HepG2 (cell line): ENCODE results near the gene ERBB4. TPM values are rescaled to one million over a fixed set of nuclear protein-coding genes. Genes with fewer than 3 reads are reported as not detected.

Experiments used
- ATAC-seq: fragments of 200-7000 bp; cut with Tn5 transposase; 3 replicates; pipeline ENCODE4 v1.9.1; 2020; ENCODE audit warnings: mild to moderate bottlenecking, moderate library complexity
- BruUV-seq: library from RNA; stranded (reverse); fragments of 400-500 nt; replicated peaks from 2 replicates; lab custom pipeline; 2021; lab: Mats Ljungman, UMichigan
- CTCF ChIA-PET: fragments of 300-600 bp; formaldehyde crosslinking; extraction: SDS; loops from one replicate; lab custom pipeline; 2021; ENCODE audit warnings: low total read pairs, inconsistent platforms, low intra/inter-chr PET ratio; lab: Yijun Ruan, JAX
- POLR2A ChIA-PET: fragments of 350-600 bp; sonication (Branson Sonifier 250); formaldehyde crosslinking; loops from one replicate; lab custom pipeline; 2020; ENCODE audit warnings: antibody characterized with exemption, inconsistent platforms; lab: Yijun Ruan, JAX
- DNase-seq: peaks from one replicate; pipeline ENCODE4 v3.0.0-alpha.2; 2015; ENCODE audit warnings: low spot score
- FAIRE-seq: peaks from 3 replicates; lab custom pipeline; 2011; peaks lifted over from hg19 to GRCh38; lab: Jason Lieb, UNC
- H2AFZ ChIP-seq: one replicate; pipeline ENCODE4 v1.6.1; 2011; ENCODE audit warnings: low read length, inconsistent platforms
- H3K27ac ChIP-seq: fragments of 300-600 bp; 3 replicates; pipeline ENCODE4 v1.8.0; 2011; ENCODE audit warnings: mixed run types, mild to moderate bottlenecking, mixed read lengths, low read length, inconsistent platforms; ENCODE audit not compliant: insufficient read depth; ENCODE audit errors: extremely low read length
- H3K27me3 ChIP-seq, 2 experiments: fragments of 200-600 bp in 1 of 2; 2 replicates in 1 of 2; 3 replicates in 1 of 2; pipeline versions ENCODE4 v1.6.0 to v1.8.0; 2011; ENCODE audit warnings: low read length in 2 of 2, mild to moderate bottlenecking in 2 of 2, moderate library complexity in 2 of 2, inconsistent platforms in 1 of 2; ENCODE audit not compliant: insufficient read depth in 2 of 2, control insufficient read depth in 1 of 2
- H3K36me3 ChIP-seq, 2 experiments: fragments of 200-600 bp in 1 of 2; replicated peaks in 1 of 2; 2 replicates in 1 of 2; 3 replicates in 1 of 2; pipeline versions ENCODE4 v1.5.1 to v1.8.0; 2011; ENCODE audit warnings: low read length in 2 of 2, inconsistent platforms in 1 of 2; ENCODE audit not compliant: insufficient read depth in 2 of 2, control insufficient read depth in 1 of 2
- H3K4me1 ChIP-seq: 2 replicates; pipeline ENCODE4 v1.5.1; 2012; ENCODE audit warnings: low read length, inconsistent platforms; ENCODE audit not compliant: insufficient read depth
- H3K4me2 ChIP-seq: 2 replicates; pipeline ENCODE4 v1.6.0; 2011; ENCODE audit warnings: low read depth, low read length, inconsistent platforms
- H3K4me3 ChIP-seq, 3 experiments: fragments of 200-600 bp in 1 of 3; sonication (generic), shearing (Covaris generic) in 1 of 3; replicated peaks in 1 of 3; 2 replicates each; pipeline ENCODE4 v1.5.1; 2011 to 2016; ENCODE audit warnings: low read length in 3 of 3, inconsistent platforms in 2 of 3, low read depth in 2 of 3, mild to moderate bottlenecking in 2 of 3, control low read depth in 1 of 3, mixed read lengths in 1 of 3; ENCODE audit not compliant: insufficient read depth in 1 of 3
- H3K79me2 ChIP-seq: one replicate; pipeline ENCODE4 v1.6.1; 2011; ENCODE audit warnings: low read length, inconsistent platforms; ENCODE audit not compliant: insufficient read depth
- H3K9ac ChIP-seq: 2 replicates; pipeline ENCODE4 v1.6.0; 2011; ENCODE audit warnings: mild to moderate bottlenecking, low read depth, low read length, inconsistent platforms; ENCODE audit not compliant: insufficient read depth
- H3K9me3 ChIP-seq: 2 replicates; pipeline ENCODE4 v1.5.1; 2012; ENCODE audit warnings: mild to moderate bottlenecking, low read length
- H4K20me1 ChIP-seq: 2 replicates; pipeline ENCODE4 v1.6.0; 2011; ENCODE audit warnings: inconsistent platforms, mild to moderate bottlenecking, low read length, moderate library complexity; ENCODE audit not compliant: insufficient read depth
- CHD2 ChIP-seq: IDR thresholded peaks from 2 replicates; pipeline ENCODE4 v1.6.1; 2011; ENCODE audit warnings: low read depth, low read length, improper control_type of control experiment
- CREB1 ChIP-seq, 2 experiments: fragments of 450-650 bp in 1 of 2; IDR thresholded peaks; 2 replicates each; pipeline ENCODE4 v1.6.1; 2016 to 2017; ENCODE audit warnings: control low read depth in 1 of 2, mild to moderate bottlenecking in 1 of 2, missing compliant biosample characterization in 1 of 2, missing genetic modification characterization in 1 of 2
- DZIP1 ChIP-seq: sonication (generic); formaldehyde crosslinking; IDR thresholded peaks from 2 replicates; pipeline ENCODE4 v1.5.0; 2020; ENCODE audit warnings: mild to moderate bottlenecking, missing genetic modification reagents
- ETV6 ChIP-seq: sonication (generic); formaldehyde crosslinking; conservative IDR thresholded peaks from 2 replicates; pipeline ENCODE4 v1.4.0; 2020; ENCODE audit warnings: missing genetic modification reagents
- FOXP4 ChIP-seq: sonication (generic); formaldehyde crosslinking; IDR thresholded peaks from 2 replicates; pipeline ENCODE4 v1.4.0; 2020; ENCODE audit warnings: missing genetic modification reagents
- KAT8 ChIP-seq: IDR thresholded peaks from 2 replicates; pipeline ENCODE4 v1.6.1; 2016; ENCODE audit warnings: missing genetic modification reagents, missing compliant biosample characterization
- NR0B2 ChIP-seq: sonication (generic); formaldehyde crosslinking; IDR thresholded peaks from 2 replicates; pipeline ENCODE4 v1.4.0; 2020; ENCODE audit warnings: mild to moderate bottlenecking, missing genetic modification reagents
- SAFB2 ChIP-seq: sonication (generic); formaldehyde crosslinking; IDR thresholded peaks from 2 replicates; pipeline ENCODE4 v1.5.1; 2020; ENCODE audit warnings: missing genetic modification reagents, low read depth, mild to moderate bottlenecking, borderline replicate concordance
- THRA ChIP-seq: sonication (generic); formaldehyde crosslinking; IDR thresholded peaks from 2 replicates; pipeline ENCODE4 v1.4.0; 2020; ENCODE audit warnings: missing genetic modification reagents, borderline replicate concordance
- ZNF33B ChIP-seq: sonication (generic); formaldehyde crosslinking; IDR thresholded peaks from 2 replicates; pipeline ENCODE4 v1.5.1; 2020; ENCODE audit warnings: mild to moderate bottlenecking, missing genetic modification reagents
- ZNF605 ChIP-seq: sonication (generic); formaldehyde crosslinking; IDR thresholded peaks from 2 replicates; pipeline ENCODE4 v1.8.0; 2022; ENCODE audit warnings: mild to moderate bottlenecking, missing genetic modification reagents
- ZNF713 ChIP-seq: sonication (generic); formaldehyde crosslinking; IDR thresholded peaks from 2 replicates; pipeline ENCODE4 v1.4.0; 2020; ENCODE audit warnings: mild to moderate bottlenecking, missing genetic modification reagents
- ZNF749 ChIP-seq: sonication (generic); formaldehyde crosslinking; IDR thresholded peaks from 2 replicates; pipeline ENCODE4 v1.8.0; 2022; ENCODE audit warnings: mild to moderate bottlenecking, missing genetic modification reagents, moderate library complexity, borderline replicate concordance
- ZNF784 ChIP-seq: sonication (generic); formaldehyde crosslinking; IDR thresholded peaks from 2 replicates; pipeline ENCODE4 v1.5.1; 2020; ENCODE audit warnings: missing genetic modification reagents, mild to moderate bottlenecking, borderline replicate concordance
- WGBS: methylation state at CpG from one replicate; pipeline ENCODE4 v1.1.6; 2017; ENCODE audit warnings: low lambda C conversion rate; 5-methylcytosine and 5-hydroxymethylcytosine counted together
- in situ Hi-C: cut with HindIII; loops from 2 replicates; pipeline ENCODE4 v1.10.0; 2017; ENCODE audit warnings: low pct_unique_long_range_greater_than_20kb; ENCODE audit not compliant: extremely low pct_ligation_motif_present
- intact Hi-C: fragments of 100-400 bp; cut with micrococcal nuclease; formaldehyde crosslinking; loops from one replicate; pipeline ENCODE4 v1.10.0; 2022; ENCODE audit not compliant: unreplicated experiment
- polyA plus RNA-seq, 8 experiments: library from polyadenylated mRNA; depleted of rRNA in 3 of 8; stranded (reverse) in 7 of 8; unstranded in 1 of 8; fragments of >200 nt; fragmentation: Illumina TruSeq in 4 of 8; extraction: Trizol in 4 of 8; gene quantifications; 2 replicates each; pipeline versions ENCODE4 v1.2.1 to v1.2.3, GENCODE V29; 2011 to 2016; ENCODE audit warnings: low read depth in 4 of 8, missing spikeins in 1 of 8, mixed read lengths in 1 of 8; ENCODE audit not compliant: insufficient read depth in 1 of 8
- total RNA-seq, 5 experiments: library from RNA; depleted of rRNA; stranded (reverse); fragments of >200 nt; fragmentation: Illumina TruSeq; extraction: Trizol; gene quantifications; 2 replicates each; pipeline ENCODE4 v1.2.3, GENCODE V29; 2016; ENCODE audit warnings: low read depth in 1 of 5

Gene ERBB4
- total and polyA plus RNA-seq, 2 of the 13 experiments (the other 11 are each of a cell fraction or from before 2014, with no cell fraction given) = not detected

GRCh38 chr2:211477537-211478275 lies 1060.9 kb downstream of the ERBB4 start:
- Histone ChIP-seq H4K20me1 (no peaks in the 10 kb centered on the region), H3K9me3 (no peaks in the 10 kb centered on the region), H2AFZ (no peak overlapping the region), H3K9ac (no peak overlapping the region), H3K79me2 (no peaks in the 10 kb centered on the region), H3K4me2 (no peak overlapping the region), H3K27me3 (no peaks in the 10 kb centered on the region), H3K36me3 (no peaks in the 10 kb centered on the region), H3K4me3 (no peak overlapping the region), H3K4me1 (no peaks in the 10 kb centered on the region), H3K27ac (no peak overlapping the region)
- DNase-seq (no peak), FAIRE-seq (no peak), ATAC-seq (no peak)
- POLR2A ChIA-PET = no interaction called here
- in situ Hi-C loops = no loop called here
- no TSS peak for BruUV-seq
- CTCF ChIA-PET = no interaction called here
- intact Hi-C loops = no loop called here
- 3% methylated on average over 2 of the region's 2 CpGs for WGBS
- TF ChIP-seq CREB1 (IDR thresholded peaks at IDR 0.05) (no peak), CREB1 (CRISPR knock-in tag; IDR thresholded peaks at IDR 0.05) (no peak), DZIP1 (CRISPR knock-in tag) (no peak), ZNF784 (CRISPR knock-in tag) (no peak), ETV6 (CRISPR knock-in tag) (no peak), SAFB2 (CRISPR knock-in tag) (no peak), KAT8 (CRISPR knock-in tag) (no peak), THRA (CRISPR knock-in tag) (no peak), CHD2 (no peak), ZNF605 (no peak), FOXP4 (CRISPR knock-in tag) (no peak), NR0B2 (no peak), ZNF713 (CRISPR knock-in tag) (no peak), ZNF749 (CRISPR knock-in tag) (no peak), ZNF33B (CRISPR knock-in tag) (no peak)
